Measurements from ENCODE around the gene NR2C2.

GRCh38 chr3:14947100-14947885 lies at the start of gene NR2C2:
- TF ChIP-seq POLR2A (IDR thresholded peaks at IDR 0.05), result peak; percentile 41 to 81
- no peak for TF ChIP-seq CTCF (IDR thresholded peaks at IDR 0.05)
